Omental fat pad (tissue), 4 donors: ENCODE data around the gene CECR2. TPM values are rescaled to one million over a fixed set of nuclear protein-coding genes. Genes with fewer than 3 reads are reported as not detected.

Experiments used
- ATAC-seq: fragments of 150-250 bp; one replicate; pipeline ENCODE4 v1.9.1; 2016; ENCODE audit warnings: mild to moderate bottlenecking, moderate library complexity; ENCODE audit not compliant: low FRiP score
- DNase-seq: peaks from one replicate; pipeline ENCODE4 v3.0.0-alpha.2; 2019; ENCODE audit warnings: low spot score
- CTCF ChIP-seq, 3 donors: fragments of 450-650 bp; IDR thresholded peaks; one replicate each; pipeline ENCODE4 v1.5.1; 2016 to 2017; ENCODE audit warnings: antibody characterized with exemption in 3 of 3, mild to moderate bottlenecking in 3 of 3, moderate library complexity in 2 of 3
- total RNA-seq, 4 donors: library from RNA; depleted of rRNA; stranded (reverse); fragments of >200 nt; gene quantifications; one replicate each; pipeline ENCODE4 v1.1.0, GENCODE V29; 2016

Gene CECR2
- total RNA-seq, 4 donors from 2014 or later = 0.24 to 3.9 (median 0.70) TPM

- ATAC-seq = no peak
These were observed 219.3 kb downstream of the CECR2 start for GRCh38 chr22:17588606-17589005.

GRCh38 chr22:17589810-17590375, 220.6 kb downstream of the CECR2 start:
- no peak for ATAC-seq
- TF ChIP-seq CTCF (IDR thresholded peaks at IDR 0.05) = no peak
- DNase-seq = no peak

More at GRCh38 chr22:17588606-17589005, 219.3 kb downstream of the CECR2 start:
- no peak for DNase-seq
- TF ChIP-seq CTCF (IDR thresholded peaks at IDR 0.05) = no peak

- ATAC-seq = no peak
- no peak for DNase-seq
These were observed 221.3 kb downstream of the CECR2 start for GRCh38 chr22:17590586-17590985.

GRCh38 chr22:17592201-17592600, 222.9 kb downstream of the CECR2 start:
- no peak for DNase-seq
- no peak for ATAC-seq
- no peak for TF ChIP-seq CTCF (IDR thresholded peaks at IDR 0.05)

More at GRCh38 chr22:17590586-17590985, 221.3 kb downstream of the CECR2 start:
- no peak for TF ChIP-seq CTCF (IDR thresholded peaks at IDR 0.05)

GRCh38 chr22:17596226-17596625, 227.0 kb downstream of the CECR2 start:
- TF ChIP-seq CTCF (IDR thresholded peaks at IDR 0.05) = no peak
- no peak for ATAC-seq
- DNase-seq = no peak

GRCh38 chr22:17597217-17597616, 228.0 kb downstream of the CECR2 start:
- DNase-seq = no peak
- TF ChIP-seq CTCF (IDR thresholded peaks at IDR 0.05) = no peak
- ATAC-seq = no peak

- no peak for DNase-seq
- no peak for ATAC-seq
- TF ChIP-seq CTCF (IDR thresholded peaks at IDR 0.05) = no peak
These were observed 229.1 kb downstream of the CECR2 start for GRCh38 chr22:17598318-17598717.
